OCI-LY7 (cell line): Measurements from ENCODE around the gene CELF4. TPM values are rescaled to one million over a fixed set of nuclear protein-coding genes. Genes with fewer than 3 reads are reported as not detected.

Source experiments
- BruUV-seq: library from RNA; stranded (reverse); fragments of 400-500 nt; replicated peaks from 2 replicates; lab custom pipeline; 2021; lab: Mats Ljungman, UMichigan
- CTCF ChIA-PET: fragments of 300-600 bp; sonication (Branson Sonifier 250); formaldehyde crosslinking; loops from one replicate; lab custom pipeline; 2022; ENCODE audit warnings: antibody characterized with exemption; ENCODE audit not compliant: unreplicated experiment; lab: Charles Lee
- POLR2A ChIA-PET: fragments of 300-600 bp; sonication (Branson Sonifier 250); formaldehyde crosslinking; loops from one replicate; lab custom pipeline; 2022; ENCODE audit warnings: antibody characterized with exemption; lab: Charles Lee
- DNase-seq: peaks from one replicate; pipeline ENCODE4 v3.0.0-alpha.2; 2015; ENCODE audit warnings: low spot score
- H2AFZ ChIP-seq: fragments of 200-600 bp; sonication (generic), shearing (Covaris generic); 2 replicates; pipeline ENCODE4 v1.6.1; 2014; ENCODE audit warnings: mild to moderate bottlenecking, antibody characterized with exemption, low read length, moderate library complexity
- H3K27ac ChIP-seq: fragments of 200-600 bp; sonication (generic); 2 replicates; pipeline ENCODE4 v1.5.1; 2014; ENCODE audit warnings: mixed run types, low read depth, mild to moderate bottlenecking, moderate library complexity, low read length, inconsistent platforms; ENCODE audit not compliant: poor library complexity, severe bottlenecking
- H3K36me3 ChIP-seq: fragments of 200-600 bp; sonication (generic); 2 replicates; pipeline ENCODE4 v1.6.1; 2014; ENCODE audit warnings: mild to moderate bottlenecking, antibody characterized with exemption, low read length, moderate library complexity, mixed read lengths; ENCODE audit not compliant: insufficient read depth
- H3K4me1 ChIP-seq: fragments of 200-600 bp; sonication (generic); 2 replicates; pipeline ENCODE4 v1.5.1; 2014; ENCODE audit warnings: mild to moderate bottlenecking, low read length; ENCODE audit not compliant: insufficient read depth, poor library complexity, severe bottlenecking
- H3K4me2 ChIP-seq: fragments of 200-600 bp; sonication (generic); 2 replicates; pipeline ENCODE4 v1.6.1; 2014; ENCODE audit warnings: mild to moderate bottlenecking, low read length
- H3K4me3 ChIP-seq: fragments of 200-600 bp; sonication (generic); 2 replicates; pipeline ENCODE4 v1.5.1; 2014; ENCODE audit warnings: mild to moderate bottlenecking, low read depth, low read length; ENCODE audit not compliant: poor library complexity, severe bottlenecking
- H3K79me2 ChIP-seq: fragments of 200-600 bp; sonication (generic); 2 replicates; pipeline ENCODE4 v1.6.1; 2016; ENCODE audit warnings: low read depth, mild to moderate bottlenecking, low read length, moderate library complexity, mixed read lengths; ENCODE audit not compliant: insufficient read depth
- H3K9me2 ChIP-seq: fragments of 200-600 bp; sonication (generic); 2 replicates; pipeline ENCODE4 v1.6.1; 2016; ENCODE audit warnings: mild to moderate bottlenecking, low read length, mixed read lengths; ENCODE audit not compliant: insufficient read depth
- H3K9me3 ChIP-seq: fragments of 200-600 bp; sonication (generic); 2 replicates; pipeline ENCODE4 v1.6.1; 2014; ENCODE audit warnings: mild to moderate bottlenecking, mixed run types, low read length, mixed read lengths
- H4K20me1 ChIP-seq: fragments of 200-600 bp; sonication (generic); 2 replicates; pipeline ENCODE4 v1.6.1; 2014; ENCODE audit warnings: mild to moderate bottlenecking, antibody characterized with exemption, low read length, moderate library complexity, mixed read lengths; ENCODE audit not compliant: insufficient read depth
- CTCF ChIP-seq: fragments of 200-600 bp; sonication (generic); conservative IDR thresholded peaks from 2 replicates; pipeline ENCODE4 v1.5.1; 2014; ENCODE audit warnings: mild to moderate bottlenecking, antibody characterized with exemption, low read length, moderate library complexity, mixed read lengths
- EZH2phosphoT487 ChIP-seq: fragments of 200-600 bp; sonication (generic); IDR thresholded peaks from 2 replicates; pipeline ENCODE4 v1.6.1; 2018; ENCODE audit warnings: low read depth, borderline replicate concordance, mild to moderate bottlenecking, mixed run types, antibody characterized with exemption, low read length, moderate library complexity, mixed read lengths
- intact Hi-C: fragments of 100-400 bp; cut with micrococcal nuclease; formaldehyde crosslinking; loops from one replicate; pipeline ENCODE4 v1.10.0; 2022; ENCODE audit not compliant: unreplicated experiment
- total RNA-seq, 2 experiments: library from RNA; depleted of rRNA in 1 of 2; stranded (reverse); fragments of >200 nt in 1 of 2; shearing (Covaris generic) in 1 of 2; gene quantifications; 2 replicates each; pipeline ENCODE4 v1.2.3, GENCODE V29; 2014 to 2022

Gene CELF4
- total RNA-seq, 2 experiments from 2014 or later = not detected

GRCh38 chr18:37378336-37379010 is 187.1 kb downstream of the CELF4 start:
- Histone ChIP-seq H2AFZ (no peak overlapping the region), H3K9me3 (no peaks in the 10 kb centered on the region), H4K20me1 (no peaks in the 10 kb centered on the region), H3K4me1 (no peaks in the 10 kb centered on the region), H3K4me3 (no peak overlapping the region), H3K9me2 (no peaks in the 10 kb centered on the region), H3K36me3 (no peaks in the 10 kb centered on the region), H3K4me2 (no peak overlapping the region), H3K79me2 (no peaks in the 10 kb centered on the region), H3K27ac (no peak overlapping the region)
- intact Hi-C loops = no loop called here
- no TSS peak for BruUV-seq
- no peak for DNase-seq
- ChIA-PET CTCF (no interaction called here), POLR2A (no interaction called here)
- TF ChIP-seq EZH2phosphoT487 (no peak), CTCF (no peak)

- TF ChIP-seq EZH2phosphoT487 (no peak), CTCF (no peak)
- Histone ChIP-seq H3K9me2 (no peaks in the 10 kb centered on the region), H3K4me1 (no peaks in the 10 kb centered on the region), H3K4me2 (no peak overlapping the region), H3K36me3 (no peaks in the 10 kb centered on the region), H2AFZ (no peak overlapping the region), H3K27ac (no peak overlapping the region), H3K79me2 (no peaks in the 10 kb centered on the region), H4K20me1 (no peaks in the 10 kb centered on the region), H3K4me3 (no peak overlapping the region), H3K9me3 (no peaks in the 10 kb centered on the region)
- ChIA-PET POLR2A (no interaction called here), CTCF (no interaction called here)
- DNase-seq = no peak
- intact Hi-C loops = no loop called here
- no TSS peak for BruUV-seq
Measured at GRCh38 chr18:37375181-37375580, 190.4 kb downstream of the CELF4 start.

GRCh38 chr18:37368110-37368954 is 197.3 kb downstream of the CELF4 start:
- no peak overlapping the region for H3K4me2 ChIP-seq
- H3K4me1 ChIP-seq = no peaks in the 10 kb centered on the region
- DNase-seq = no peak
- TF ChIP-seq EZH2phosphoT487 (no peak), CTCF (no peak)
- BruUV-seq = no TSS peak
- CTCF ChIA-PET = no interaction called here
- intact Hi-C loops = no loop called here
- no peaks in the 10 kb centered on the region for H3K9me2 ChIP-seq
- H3K79me2 ChIP-seq = no peaks in the 10 kb centered on the region
- no peak overlapping the region for H2AFZ ChIP-seq
- POLR2A ChIA-PET = no interaction called here
- H3K9me3 ChIP-seq = no peaks in the 10 kb centered on the region
- no peaks in the 10 kb centered on the region for H4K20me1 ChIP-seq
- H3K36me3 ChIP-seq = no peaks in the 10 kb centered on the region
- no peak overlapping the region for H3K27ac ChIP-seq
- H3K4me3 ChIP-seq = no peak overlapping the region
